ENCODE data around the gene WNT9A.
"Not testable (repeated sequence)": the region's sequence is repeated elsewhere in the genome, so short reads cannot be mapped to it uniquely, and the experiment has no call there.

WNT9A gene

DNA sequence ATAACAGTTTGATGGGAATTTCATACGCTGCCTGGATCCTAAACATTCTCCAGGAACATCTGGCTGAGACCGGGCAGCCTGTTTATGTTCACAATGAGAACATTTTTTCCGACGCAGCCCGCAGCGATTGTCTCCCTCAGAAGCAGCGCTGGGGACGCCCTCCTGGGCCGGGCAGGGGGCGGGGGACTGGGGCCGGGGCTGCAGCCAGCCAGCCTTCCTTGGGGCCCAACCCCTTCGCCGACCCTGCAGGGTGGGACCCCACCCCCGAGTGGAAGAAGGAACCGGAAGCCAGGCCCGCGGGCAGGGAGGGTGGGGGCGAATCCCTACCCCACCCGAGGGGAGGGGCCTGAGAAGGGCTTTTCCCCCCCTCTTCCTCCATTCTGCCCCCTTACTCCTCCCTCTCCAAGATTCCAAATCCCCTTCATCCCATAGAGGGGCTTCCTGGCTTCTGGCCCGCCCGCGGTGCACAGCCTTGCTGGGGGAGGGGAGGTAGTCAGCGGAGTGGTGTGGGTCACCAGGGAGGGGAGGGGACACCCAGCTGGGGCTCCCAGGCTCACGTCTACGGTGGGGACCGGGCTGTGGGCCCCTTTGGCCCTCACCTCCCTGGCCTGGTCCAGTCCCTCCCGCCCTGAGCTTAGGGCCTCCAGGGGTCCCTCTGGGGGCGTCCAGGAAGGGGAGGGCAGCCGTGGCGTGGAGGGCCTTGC is 60.6 kb downstream of the WNT9A start:
- DNase-seq (ENCODE audit: low read depth, low spot score) = peak; percentile 73

DNA sequence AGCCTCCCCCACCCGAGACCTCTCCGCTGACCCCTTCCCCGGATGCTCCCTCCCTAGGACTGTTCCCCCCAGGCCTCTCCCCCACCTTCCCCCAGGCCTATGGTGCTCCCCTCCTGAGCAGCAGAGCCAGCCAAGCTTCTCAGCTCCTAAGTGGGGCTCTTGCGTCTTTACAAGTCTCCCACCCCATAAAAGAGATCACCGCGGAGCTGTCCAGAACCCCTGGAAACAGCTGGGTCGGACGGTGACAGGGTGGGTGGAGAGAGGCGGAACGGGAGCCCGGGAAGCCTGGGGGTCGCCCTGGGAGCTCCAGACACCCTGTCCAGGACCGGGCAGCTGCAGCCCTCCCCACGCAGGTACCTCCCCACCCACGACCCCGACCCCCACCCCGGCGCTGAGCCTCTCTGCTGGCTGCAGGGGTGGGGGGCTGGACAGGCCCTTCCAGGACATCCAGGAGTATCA is 61.2 kb downstream of the WNT9A start:
- no peak for DNase-seq (ENCODE audit: low read depth, low spot score)

DNA sequence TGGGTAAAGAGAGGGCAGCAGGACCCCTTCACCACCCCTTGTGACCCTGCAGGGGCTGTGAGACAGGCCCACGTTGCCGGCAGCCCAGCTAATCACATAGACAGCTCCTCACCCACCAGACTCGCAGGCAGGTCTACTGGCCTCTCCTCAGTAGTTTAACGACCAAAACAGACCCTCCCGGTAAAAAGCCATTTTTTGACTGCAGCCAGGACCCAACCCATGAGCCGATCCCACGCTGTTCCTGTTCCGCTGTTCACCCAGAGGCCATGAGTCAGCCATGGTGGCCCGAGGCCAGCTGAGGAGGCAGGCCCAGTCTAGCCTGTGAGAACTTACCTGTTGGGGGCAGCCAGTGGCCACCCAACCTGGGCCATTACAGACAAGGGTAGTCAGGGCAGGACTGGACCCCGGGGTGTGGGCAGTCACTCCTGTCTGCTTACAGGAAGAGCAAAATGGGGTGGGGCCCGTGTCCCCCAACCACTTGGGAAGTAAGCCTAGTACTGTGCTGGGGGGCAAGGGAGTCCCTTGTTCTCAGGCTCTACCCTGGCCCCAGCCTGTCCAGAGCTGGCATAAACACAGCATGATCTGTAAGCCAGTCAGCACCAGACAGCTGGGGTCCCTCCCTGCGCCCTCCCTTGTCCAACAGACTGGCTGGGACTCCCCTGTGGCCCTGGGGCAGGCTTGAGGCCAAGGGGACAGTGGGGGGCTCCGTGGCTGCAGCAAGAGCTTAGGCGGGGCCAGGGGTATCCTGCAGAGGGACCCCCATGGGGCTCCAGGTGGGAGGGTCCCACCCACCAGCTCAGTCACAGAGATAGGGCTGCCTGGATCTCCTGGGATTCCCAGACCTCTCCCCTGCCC is 61.9 kb downstream of the WNT9A start:
- peak; percentile 40 for DNase-seq (ENCODE audit: low read depth, low spot score)

DNA sequence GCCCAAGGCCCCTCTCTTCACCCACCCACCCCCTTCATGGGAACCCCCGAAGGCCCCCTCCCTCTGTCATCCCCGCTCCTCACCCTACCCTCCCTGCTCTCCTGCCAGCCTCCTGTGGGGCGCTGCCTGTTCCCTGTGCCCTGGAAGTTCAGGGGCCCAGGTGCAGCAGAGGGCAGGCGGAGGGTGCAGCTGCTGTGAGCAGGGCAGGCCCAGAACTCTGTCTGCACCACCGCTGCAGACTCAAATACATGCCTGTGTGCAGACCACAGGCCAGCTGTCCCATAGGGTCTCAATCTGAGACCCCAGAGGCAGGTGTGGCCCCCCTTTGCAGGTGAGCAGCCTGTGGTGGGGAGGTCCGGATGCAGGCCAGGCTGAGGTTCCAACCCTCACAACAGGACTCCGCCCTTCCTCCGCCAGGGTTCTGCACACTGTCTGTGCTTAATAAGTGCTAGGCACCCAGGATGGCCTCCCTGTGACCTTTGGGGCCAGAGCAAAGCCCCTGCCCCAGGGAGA is 62.5 kb downstream of the WNT9A start:
- DNase-seq (ENCODE audit: low read depth, low spot score) = no peak

DNA sequence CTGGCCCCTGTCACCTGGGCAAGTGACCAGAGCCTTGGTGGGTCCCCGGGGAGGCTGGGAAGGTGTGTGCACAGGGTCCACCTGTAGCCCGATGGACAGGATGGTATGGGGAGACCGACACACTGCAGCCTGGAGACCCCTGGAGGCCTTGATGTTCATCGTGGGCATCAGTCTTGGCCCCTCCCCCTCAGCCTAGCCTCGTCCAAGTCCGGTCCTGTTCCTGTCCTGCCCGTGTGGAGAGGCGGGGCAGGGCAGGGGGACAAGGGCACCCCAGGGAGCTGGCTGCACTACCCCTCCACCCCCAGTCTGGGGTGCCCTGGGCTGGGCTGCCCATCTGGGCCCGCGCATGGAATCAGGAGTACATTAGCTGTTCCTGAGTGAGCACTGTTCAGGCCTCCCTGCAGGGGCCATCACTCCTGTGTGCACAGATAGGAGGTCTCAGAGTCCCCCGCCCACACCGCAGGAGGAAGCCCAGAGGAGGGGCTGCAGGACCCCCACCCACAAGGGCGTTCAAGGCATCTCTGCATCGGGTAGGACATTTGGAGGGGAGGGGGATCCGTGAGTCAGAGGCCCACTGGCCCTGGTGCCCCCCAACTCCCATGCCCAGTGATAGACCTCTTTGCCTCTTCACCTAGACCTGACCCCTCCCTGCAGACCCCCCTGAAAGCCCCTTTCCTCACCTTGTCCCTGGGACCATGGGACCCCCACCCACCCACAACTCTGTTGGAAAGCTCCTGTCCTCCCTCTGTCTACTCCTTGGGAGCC is 63.2 kb downstream of the WNT9A start:
- no peak for DNase-seq (ENCODE audit: low read depth, low spot score)

DNA sequence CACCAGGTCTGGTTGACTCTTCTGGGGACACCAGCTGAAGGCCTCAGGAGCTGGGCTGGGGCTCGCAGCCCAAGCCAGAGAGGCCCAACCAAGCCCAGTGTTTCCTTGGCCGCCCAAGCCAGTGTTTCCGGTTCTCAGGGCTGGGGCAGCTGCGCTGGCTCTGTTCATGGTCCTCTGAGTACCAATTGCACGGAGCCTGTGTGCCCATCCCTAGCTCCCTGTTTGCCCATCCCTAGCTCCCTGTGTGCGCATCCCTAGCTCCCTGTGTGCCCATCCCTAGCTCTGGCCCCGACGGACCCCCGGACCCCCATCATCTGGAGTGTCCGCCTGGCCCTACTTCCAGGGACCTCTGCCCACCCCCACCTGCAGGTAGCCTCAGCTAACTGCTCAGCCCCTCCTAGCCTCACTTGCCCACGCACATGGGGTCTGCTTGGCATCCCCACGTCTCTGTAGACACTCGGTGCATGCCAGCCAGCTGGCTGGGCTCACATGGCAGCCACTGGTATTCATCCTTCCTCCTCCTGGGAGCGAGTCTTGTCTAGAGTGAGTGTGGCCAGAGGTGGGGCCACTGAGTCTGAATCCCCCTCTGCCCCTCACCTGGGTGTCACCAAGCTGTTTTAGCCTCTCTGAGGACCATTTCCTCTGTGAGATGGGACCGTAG is 64.0 kb downstream of the WNT9A start:
- no peak for DNase-seq (ENCODE audit: low read depth, low spot score)

DNA sequence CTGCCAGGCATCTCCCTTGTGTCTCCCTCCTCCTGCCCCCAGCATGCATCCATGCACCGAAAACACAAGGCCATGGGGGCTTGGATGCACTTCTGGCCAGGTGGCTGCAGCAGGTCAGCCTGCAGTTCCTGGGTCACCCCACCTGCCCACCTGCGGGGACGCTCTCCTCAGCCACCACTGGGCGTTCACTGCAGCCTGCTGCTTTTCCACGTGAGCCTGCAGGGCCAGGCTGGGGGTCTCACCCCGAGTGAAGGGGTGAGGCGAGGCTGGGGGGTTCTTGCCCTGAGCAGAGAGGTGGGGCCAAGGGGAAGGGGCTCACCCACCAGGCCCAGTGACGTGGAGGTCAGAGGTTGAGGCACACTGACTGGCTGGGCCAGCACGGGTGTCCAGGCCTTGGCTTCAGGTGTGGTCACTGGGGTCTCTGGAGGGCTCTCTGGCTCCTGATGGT is 64.6 kb downstream of the WNT9A start:
- DNase-seq (ENCODE audit: low read depth, low spot score) = no peak

DNA sequence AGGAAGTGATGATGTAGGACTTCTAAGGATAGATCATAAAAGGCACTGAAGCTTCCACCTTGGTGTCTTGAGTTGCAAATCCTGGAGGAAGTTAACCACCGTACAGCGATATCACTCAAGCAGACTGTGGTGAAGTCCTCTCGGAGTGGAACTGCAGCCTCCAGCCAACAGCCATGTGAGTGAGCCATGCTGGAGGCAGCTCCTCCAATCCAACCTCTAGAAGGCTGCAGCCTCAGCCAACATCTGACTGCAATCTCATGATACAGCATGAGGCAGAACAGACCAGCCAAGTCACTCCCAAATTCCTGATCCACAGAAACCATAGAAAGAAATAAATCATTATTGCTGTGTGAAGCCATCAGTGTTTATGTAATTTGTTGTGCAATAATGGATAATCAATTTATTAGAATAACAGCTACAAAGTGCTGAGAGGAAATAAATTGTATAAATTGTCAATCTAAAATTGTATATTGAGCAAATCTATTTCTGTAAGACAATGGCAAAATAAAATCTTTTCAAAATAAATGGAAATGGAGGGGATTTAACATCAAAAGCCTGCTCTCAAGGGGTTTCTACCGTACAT is 67.3 kb downstream of the WNT9A start:
- DNase-seq (ENCODE audit: low read depth, low spot score) = no peak

DNA sequence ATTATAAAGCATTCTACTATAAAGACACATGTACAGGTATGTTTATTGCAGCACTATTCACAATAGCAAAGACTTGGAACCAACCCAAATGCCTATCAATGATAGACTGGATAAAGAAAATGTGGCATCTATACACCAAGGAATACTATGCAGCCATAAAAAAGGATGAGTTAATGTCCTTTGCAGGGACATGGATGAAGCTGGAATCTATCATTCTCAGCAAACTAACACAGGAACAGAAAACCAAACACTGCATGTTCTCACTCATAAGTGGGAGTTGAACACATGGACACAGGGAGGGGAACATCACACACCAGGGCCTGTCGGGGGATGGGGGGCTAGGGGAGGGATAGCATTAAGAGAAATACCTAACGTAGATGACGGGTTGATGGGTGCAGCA is 69.9 kb downstream of the WNT9A start:
- not testable (repeated sequence) for DNase-seq (ENCODE audit: low read depth, low spot score)

DNA sequence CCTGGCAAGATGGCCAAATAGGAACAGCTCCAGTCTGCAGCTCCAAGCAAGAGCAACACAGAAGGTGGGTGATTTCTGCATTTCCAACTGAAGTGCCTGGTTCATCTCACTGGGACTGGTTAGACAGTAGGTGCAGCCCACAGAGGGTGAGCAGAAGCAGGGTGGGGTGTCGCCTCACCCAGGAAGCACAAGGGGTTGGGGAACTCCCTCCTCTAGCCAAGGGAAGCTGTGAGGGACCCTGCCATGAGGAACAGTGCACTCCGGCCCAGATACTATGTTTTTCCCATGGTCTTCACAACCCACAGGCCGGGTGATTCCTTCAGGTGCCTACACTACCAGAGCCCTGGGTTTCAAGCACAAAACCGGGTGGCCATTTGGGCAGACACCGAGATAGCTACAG is 75.8 kb downstream of the WNT9A start:
- not testable (repeated sequence) for DNase-seq (ENCODE audit: low read depth, low spot score)

DNA sequence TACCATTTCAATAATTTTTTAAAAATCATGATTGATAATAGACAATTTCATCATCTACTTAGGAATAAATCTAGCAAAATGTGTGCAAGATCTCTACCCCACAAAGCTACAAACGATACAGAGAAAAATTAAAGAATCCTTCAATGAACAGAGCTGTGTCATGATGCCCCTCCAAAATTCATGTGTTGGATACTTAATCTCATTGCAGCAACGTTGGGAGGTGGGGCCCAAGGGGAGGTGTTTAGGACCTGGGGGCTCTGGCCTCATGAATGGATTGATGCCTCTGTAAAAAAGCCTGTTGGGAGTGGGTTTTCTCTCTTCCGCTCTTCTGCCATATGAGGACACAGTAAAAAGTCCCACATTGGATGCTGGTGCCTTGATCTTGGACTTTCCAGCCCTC is 77.4 kb downstream of the WNT9A start:
- no peak for DNase-seq (ENCODE audit: low read depth, low spot score)

DNA sequence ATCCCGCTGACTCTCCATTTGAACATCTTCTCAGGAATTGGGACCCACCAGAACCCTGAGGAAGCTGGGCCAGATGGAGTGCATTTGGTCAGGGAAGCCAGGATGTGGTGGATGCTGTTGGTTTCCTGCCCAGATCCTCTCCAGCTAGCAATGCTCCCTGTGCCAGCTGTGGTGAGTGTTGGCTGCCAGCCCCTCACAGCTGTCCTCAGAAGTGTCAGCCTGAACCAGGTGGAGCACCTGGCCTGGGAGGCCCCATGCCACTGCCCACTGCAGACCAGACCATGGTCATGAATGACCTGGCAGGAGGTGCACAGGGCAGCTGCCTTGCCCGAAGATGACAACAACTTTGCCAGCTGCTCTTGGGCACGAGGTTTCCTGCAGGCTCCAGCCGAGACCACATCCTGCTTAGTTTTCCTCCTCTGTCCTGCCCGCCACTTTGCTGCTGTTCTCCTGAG is 77.9 kb downstream of the WNT9A start:
- no peak for DNase-seq (ENCODE audit: low read depth, low spot score)

DNA sequence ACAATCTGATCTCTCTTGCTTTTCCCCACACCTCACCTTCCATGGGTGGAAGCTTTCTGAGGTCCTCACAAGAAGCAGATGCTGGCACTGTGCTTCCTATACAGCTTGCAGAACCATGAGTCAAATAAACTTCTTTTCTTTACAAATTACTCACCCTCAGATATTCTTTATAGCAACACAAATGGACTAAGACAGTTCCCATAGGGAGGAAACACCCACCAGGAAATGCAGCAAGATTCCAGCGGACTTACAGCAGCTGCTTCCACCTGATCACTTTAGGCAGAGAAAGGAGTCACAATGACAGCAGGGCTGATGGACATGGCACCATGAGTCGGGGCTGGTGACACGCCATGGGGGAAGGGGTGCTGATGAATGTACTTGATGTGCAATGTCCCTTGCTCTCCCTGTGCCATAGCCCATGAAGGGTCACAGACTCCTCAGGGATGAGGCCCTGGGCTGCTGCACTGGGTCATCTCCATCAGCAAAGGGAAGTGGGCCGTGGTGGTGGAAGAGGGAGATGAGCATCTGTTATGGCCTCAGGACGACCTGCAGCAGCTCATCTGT is 78.4 kb downstream of the WNT9A start:
- no peak for DNase-seq (ENCODE audit: low read depth, low spot score)
